ENCODE results near the gene COL12A1.
"Not testable (repeated sequence)": the region's sequence is repeated elsewhere in the genome, so short reads cannot be mapped to it uniquely, and the experiment has no call there.

COL12A1 gene

DNA sequence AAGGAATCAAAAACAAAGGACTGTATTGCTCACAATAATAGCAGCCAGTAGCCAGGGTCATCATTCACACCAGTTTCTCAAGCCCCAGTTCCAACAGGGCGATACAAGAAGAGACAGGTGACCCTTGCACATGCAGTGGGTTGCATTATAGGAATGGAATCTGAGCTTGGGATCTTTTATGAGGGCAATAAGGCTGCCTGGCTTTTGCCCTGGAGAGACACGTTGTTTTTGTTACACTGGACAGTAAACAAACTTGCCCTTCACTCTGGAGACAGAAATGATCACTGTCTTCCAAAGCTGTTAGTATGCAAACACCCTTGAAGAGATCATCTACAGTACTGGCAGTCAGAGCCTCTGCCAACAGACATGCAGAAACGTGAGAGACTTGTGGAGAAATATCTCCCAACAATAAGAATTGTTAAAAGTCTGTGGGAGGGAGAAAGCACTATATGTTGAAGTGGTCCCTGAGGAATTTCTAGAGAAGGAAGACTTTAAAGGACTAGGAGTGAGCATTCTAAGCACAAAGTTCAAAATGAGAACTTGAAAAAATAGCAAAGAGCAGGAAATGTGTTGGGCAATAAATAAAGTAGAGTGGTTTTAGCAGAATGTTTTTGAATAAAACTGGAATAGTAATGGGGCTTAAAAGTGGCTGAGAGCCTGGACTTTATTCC is 6.2 kb upstream of the COL12A1 start:
- no peak for DNase-seq

DNA sequence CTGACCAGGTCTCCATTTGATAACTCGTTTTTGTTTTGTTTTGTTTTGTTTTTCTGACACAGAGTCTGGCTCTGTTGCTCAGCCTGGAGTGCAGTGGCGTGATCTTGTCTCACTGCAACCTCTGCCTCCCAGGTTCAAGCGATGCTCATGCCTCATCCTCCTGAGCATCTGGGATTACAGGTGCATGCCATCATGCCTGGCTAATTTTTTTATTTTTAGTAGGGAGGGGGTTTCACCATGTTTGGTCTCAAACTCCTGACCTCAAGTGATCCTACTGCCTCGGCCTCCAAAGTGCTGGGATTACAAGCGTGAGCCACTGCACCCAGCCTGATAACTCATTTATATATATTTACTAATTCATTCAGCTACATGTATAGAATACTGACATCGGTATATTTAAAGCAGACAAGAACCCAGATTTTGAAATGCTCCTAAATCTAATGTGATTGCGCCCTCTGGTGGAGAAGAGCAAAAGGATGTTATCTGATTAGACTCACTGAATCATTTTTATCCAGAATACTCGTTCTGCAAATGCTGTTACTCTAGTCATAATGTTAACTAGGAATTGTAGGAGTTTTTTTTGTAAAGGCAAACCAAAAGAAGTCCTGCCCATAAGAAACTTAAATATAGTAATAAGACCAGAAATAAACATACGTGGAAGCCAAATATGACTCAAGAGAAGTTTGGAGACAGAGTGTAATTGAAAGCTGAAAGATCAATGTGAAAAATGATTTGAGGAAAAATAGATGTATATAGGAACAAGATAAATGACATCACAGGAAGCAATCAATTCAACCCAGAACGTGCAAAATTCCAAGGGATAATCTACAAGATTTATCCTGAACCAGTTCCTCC is 5.3 kb upstream of the COL12A1 start:
- DNase-seq, result no peak

DNA sequence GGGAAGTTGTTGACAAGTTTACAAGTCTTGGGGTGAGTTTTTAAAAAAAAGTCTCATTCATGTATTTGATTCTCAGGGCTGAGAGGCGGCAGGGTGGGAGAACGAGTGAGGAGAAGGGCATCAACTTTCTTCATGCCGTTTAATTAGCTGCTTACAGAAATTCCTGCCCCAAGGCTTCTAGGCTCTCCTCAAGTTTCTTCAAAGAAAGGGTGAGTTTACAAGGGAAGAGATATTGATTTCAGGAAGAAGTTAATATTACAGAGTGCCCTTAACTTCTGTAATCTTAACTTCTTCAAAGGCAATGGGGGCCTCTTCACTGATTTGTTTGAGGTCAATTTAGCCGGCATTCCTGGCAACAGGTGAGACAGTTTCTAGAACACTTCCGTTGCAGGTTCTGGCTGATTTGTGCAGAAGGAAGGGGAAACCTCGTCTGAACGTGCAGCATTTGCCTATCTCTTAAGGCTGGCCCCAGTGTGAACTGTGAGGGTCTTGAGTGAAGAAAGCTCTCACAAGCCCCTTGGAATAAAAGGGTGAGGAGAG is 3.4 kb upstream of the COL12A1 start:
- no peak for DNase-seq

DNA sequence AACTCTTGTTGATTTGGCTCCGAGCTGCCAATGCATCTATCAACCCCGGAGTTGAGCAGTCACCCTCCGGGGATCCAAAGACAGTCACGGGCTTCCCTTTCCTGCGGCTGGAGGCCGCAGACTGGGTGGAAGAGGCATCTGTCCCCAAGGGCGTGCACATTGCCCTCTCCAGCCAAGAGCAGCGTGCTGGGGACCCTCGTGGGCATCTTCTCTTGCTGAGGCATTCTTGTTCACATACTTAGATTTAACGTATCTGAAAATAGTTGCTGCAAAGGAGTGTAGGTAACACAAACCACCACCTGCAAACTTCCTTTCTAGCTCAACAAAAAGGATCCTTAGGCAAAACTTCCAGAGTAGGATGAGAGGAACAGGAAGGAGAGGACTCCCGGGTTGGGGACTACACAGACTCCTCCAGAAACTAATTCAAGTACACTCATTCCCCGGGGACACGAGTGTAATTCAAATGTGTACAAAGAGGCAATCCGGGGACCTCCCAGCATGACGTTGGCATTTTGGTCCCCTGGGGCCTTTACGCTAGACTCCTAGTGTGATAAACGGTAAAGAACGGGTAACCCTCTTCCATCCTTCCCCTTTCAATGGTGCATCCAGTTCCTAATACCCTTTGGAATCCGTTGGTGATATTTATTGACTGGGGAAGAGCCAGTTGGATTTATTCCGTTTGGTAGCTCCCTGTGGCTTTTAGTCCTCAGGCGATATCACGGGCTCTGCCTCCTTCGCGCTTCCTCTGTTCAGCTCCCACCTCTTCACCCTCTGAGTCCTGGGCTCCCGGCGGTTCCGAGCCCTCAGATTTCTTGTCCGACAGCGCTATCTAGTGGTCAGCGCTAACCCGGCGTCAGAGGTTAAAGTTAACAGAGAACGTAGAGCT is 2.7 kb upstream of the COL12A1 start:
- no peak for DNase-seq

DNA sequence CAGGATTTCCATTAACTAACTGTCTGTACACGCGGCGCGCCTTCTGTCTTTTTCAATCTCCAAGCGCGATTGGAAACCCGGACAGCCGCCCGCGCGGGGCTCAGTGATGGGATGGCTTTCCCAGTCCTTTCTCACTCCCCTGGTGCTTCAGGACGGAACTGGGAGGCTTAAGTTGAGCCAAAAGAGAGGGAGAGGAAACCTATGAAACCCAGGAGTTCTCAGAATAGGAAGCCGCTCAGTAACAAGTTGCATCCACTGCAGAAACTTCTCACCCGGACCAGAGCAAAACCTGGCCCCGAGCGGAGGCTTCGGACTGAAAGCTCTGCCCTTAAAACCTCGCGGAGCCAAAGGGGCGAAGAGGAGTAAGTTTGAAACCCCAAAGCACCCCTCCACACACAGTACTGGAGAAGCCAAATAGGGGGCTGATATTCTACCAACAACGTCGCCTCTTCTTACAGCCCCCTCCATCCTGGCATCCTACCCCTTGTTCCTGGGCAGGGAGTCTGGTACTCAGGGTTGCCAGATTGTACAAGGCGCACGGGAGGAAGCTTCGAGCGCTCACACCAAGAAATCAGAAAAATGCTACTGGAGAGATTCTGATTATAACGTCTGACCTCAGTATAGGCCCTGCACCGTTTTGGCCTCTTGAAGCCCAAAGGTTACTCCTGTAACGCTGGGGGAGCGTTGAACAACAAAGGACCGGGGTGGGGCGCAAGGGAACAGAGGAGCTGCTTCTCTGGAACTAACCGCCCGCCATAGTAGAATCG is 906 bp upstream of the COL12A1 start:
- no peak for DNase-seq

DNA sequence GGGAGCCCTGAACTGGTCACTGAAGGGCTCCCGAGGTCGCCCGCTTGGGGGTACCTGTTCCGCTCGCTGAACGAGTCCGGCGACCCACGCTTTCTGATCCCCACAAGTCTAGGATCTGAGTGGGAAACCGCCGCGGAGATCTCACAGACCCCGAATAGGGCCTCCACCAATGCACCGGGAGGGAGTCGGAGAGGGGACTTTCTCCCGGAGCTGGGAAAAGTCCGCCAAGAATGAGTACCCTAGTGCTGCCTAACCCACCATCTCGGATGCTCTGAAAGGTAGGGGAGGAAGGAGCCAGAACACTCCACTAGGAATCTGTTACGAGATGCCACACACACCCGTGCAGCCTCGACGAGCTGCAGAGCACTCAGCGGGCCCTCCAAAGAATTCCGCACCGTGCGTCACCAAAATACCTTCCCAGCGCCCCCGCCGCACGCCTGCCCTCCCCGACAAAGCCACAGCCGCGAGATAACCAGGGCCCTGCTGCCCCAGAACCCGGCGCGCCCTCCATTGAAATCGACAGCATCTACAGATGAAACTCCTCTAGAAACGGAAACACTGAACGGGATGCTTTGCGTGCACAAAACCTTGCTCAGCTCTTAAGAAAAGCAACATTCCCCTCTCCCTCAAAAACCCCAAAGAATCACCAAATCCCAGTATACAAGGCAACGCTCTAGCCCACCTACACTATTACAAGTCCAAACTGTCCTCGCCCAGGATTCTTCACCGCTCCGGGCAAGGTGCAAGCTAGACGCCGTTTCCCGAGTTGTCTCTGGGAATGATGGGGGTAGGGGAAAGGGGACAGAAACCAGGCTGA is 686 bp downstream of the COL12A1 start:
- no peak for DNase-seq

DNA sequence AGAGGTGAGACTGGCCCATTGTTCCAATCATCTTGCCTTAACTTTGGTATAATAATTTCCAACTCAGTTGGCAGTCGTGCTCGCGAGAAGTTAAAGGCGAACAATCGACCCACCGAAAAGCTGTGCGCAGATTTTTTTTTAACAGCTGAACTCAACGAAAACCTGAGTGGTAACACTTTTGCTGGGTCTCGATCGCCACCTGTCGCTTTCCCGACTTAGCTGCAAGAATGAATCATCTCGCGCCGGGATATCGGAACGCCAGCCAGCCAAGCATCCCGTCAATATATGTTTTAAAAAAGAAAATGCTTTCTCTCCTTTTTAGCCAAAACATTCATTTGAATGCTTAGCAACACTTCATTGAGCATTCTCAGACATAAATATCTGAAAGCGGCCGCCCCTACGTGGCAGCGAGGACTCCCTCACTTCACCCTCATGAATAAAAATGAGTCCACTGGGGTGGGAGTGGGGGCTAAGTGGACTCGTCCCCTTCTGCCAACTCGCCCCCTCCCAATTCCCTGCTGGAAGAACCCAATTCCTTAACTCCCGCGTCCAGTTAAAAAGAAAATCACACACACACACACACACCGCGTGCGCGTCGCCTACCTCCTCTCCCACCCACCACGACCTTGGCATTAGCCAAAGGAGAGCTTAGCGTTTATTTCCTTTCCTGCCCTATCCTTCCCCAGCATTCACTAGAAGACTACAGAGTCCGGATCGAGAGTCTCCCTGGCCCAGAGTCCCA is 1.5 kb downstream of the COL12A1 start:
- no peak for DNase-seq

DNA sequence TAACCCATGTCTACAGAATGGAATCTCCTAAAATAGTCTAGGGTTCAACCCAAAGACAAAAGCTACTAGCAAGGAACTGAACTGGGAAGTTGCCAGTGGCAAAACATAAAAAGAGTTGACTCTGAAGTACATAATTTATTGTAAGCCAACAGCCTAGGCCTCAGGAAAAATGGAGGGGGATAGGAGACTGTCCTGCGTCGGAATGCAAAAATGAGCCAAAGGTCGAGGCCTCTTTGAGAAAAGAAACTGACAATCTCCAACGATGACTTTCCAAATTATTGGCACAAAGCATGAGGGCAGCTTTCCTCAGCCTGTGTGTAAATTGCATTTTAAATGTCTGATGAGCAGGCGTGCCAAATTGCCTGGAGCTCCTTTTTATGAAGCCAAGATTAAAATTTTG is 2.1 kb downstream of the COL12A1 start:
- no peak for DNase-seq

DNA sequence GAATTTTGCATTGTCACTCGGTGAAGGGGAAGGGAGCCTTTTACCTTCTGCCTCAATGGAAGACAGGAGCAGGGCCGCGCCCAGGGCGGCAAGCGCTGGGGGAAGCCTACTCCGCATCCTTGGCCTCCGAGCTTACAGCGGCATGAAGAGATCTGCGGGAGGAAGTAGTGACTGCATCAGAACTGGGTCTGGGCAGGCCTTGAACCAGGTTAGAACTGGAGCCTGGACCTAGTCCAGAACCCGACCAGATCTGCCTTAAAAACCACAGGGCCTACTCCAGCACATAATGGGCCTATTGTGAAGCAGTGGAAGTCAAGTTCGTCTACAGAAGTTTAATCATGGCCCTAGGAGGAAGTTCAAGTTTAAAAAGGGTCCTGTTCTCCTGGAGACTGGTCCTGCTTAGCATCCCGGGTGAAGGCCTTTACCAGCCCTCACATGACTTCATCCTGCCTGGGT is 3.1 kb downstream of the COL12A1 start:
- DNase-seq, result no peak

DNA sequence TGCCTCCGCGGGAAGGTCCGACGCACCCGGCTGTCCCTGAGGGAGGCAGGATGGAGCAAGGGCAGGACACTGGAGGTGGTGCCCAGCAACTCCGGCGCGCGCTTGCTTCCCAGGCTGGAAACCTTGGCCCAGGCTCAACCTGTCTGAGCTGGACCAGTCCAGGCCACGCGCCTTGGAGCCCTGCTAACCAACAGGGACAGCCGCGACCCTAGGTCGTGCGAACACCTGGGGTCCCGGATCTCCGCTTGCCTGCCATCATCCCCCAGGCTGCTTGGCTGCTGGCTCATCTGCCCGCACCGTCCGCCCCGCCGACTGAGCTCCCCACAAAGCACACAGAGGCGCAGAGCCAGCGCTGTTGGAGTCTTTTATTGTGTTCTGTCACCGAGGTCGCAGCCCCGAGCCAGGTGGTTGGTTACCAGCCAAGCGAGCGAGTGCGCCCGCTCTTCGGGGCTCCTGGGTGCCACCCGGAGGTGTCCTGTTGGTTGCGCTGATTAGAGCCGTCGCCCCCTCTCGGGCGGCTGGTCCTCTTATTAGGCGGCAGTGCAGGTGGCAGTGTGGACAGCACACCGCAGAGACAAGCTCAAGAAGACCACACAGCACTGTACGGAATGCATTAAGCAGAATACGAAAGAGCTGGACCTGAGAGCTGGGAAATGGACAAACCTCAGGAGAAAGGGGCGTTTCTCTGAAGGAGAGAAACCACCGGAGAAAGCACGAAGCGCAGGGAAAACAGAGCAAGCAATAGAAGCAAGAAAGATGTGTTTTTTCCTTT is 3.8 kb downstream of the COL12A1 start:
- no peak for DNase-seq

DNA sequence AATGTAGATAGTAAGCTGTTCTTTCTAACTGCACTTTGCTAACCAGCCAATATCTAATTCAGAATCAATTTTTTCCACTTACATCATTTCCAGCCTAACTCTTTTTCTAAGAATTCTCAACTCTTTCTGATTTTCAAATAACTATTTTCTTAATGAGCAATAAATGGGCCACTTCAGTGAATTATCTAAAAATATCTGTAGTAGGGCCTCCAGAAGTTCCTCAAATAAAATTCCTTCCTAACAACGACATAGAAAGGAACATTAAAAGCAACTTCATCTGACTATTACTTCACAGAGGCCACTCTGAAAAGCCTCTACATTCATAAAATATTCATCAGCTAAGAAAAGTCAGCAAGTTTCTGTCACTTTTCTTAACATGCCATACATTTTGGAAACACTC is 4.8 kb downstream of the COL12A1 start:
- DNase-seq, result no peak

DNA sequence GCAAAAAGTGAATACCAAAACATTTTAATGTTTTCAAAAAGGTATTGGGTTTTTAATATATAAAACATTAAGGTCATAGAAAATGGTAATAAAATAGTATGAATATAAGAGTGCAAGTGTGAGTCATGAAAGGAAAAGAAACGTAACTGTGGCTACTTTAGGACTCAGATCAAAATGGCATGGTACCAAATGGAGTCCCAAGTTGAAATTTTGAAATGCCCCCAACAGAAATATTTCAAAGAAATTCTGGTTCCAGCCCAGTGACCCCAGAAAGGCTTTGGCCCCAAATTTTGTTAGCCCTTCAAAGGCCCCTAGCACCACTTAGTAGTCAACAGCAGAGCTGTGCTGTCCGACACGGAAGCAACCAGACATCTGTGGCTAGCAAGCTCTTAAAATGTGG is 6.0 kb downstream of the COL12A1 start:
- DNase-seq, result no peak

DNA sequence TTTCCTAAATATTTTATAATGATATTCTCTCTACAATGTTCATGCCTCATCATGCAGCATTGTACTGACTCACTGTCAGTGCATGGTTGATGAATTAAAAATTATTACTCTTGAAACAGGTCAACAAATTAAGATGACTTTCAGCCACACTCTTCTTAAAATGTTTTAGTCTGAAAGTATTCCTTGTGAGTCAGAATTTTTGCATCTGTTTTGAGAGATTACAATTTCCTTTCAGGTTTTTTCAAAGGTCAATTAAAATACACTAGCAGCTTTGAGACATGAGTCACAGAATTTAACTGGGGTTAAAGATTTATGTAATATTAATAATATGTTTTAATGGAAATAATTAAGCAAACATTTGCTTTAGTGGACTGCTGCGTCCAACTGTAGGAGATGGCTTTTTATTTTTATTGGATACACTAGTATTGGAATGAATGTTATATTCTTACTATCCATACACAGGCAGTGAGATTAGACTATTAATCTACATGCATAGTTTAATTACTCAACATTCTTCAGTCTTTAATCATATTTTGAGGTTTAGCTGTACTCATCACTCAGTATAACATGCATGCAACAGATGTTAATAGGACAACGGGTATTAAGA is 9.7 kb downstream of the COL12A1 start:
- DNase-seq, result no peak

DNA sequence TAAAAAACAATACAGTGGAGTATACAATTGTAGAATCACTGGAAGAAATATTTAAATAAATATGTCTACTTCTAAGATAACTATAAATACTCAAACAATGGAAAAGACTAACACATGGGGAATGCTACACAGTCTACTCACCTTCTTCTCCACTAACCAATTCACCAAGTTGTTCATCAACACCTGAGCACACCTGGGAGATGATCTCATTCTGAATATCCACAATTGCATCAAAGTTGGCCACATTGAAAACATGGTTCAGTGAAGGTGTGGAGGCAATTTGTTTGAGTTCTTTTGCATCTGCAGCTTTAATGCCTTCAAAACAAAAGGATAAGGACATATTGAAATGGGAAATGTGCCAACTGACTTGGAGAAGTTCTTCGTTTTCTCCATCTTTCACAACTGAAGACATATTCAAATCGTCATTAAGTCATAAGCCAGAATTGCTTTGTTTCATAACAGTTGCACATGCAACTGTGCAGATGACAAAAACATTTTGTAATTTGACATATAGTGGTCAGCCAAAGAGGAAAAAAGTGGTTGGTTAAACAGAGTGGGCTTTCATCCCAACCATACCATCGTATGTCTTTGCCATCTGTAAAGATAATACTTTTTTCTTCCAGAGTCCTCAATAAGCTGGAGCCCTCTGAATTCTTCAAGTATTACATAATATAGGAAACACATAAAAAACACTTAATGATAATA is 17.5 kb downstream of the COL12A1 start:
- no peak for DNase-seq

DNA sequence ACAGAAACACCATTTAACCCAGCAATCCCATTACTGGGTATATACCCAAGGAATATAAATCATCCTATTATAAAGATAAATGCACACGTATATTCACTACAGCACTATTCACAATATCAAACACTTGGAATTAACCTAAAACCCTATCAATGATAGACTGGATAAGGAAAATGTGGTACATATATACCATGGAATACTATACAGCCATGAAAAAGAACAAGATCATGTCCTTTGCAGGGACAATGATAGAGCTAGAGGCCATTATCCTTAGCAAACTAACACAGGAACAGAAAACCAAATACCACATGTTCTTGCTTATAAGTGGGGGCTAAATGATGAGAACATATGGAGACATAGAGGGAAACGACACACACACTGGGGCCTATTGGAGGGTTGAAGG is 19.3 kb downstream of the COL12A1 start:
- DNase-seq, result not testable (repeated sequence)

DNA sequence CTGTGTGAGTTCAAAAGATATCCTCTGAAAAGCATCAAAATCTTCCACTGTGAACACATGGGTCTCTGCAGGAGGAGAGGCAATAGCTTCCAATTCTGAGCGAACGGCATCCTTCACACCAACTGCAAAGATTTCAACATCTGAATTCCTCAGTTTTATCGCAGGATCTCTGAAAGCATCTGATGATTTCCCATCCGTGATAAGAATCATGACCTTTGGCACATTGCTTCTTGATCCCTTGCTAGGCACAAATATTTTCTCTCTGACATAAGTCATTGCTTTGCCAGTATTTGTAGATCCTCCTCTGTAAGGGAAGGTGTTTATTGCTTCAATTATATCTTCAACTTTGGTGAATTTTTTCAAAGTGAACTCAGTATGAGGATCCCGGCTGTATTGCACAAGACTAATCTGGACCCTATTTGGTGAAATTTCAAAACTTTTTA is 22.7 kb downstream of the COL12A1 start:
- DNase-seq, result no peak

DNA sequence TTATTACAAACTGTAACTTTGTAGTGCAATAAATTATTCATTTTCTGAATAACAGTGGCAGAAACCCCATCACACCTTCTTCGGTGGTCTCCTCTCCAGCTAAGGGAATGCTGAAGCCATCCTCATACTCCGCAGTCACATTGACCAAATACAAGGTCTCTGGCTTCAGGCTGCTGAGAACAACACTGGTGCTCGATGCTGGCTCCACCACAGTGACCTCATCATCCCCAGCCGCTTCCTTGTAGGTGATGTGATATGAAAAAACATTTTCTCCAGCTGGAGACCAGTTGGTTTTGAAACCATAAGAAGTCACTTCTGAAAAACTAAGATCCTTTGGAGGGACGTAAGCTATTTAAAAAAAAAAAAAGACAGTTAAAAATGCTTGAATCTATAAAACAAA is 25.0 kb downstream of the COL12A1 start:
- DNase-seq, result no peak

DNA sequence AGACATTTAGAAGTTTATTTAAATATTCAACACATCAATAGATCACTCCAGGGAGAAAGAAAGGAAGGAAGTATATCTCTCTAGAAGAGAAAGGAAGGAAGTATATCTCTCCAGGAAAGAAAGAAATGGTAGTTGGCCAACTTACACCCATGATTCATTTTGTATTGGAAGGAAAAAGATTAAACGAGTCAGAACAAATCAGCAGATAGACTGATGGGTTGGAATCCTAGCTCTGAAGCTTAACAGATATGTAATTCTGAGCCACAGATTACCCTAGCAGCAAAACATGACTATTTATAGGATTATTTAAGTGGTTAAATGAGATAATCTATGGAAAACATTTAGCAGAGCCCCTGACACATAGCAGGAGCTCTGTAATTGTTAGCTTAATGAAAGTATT is 27.1 kb downstream of the COL12A1 start:
- DNase-seq, result no peak

Data from NCI-H1436 treated with DMSO at 0.1 percent for 48 hours (cell line).